GM21390 (cell line): Measurements from ENCODE around the gene HOXB2.
"Not testable (repeated sequence)": the region's sequence is repeated elsewhere in the genome, so short reads cannot be mapped to it uniquely, and the experiment has no call there.

Experiments
- ATAC-seq: cut with Tn5 transposase; IDR thresholded peaks from one replicate; pipeline ENCODE4 v1.9.1; 2021; ENCODE audit not compliant: unreplicated experiment

Gene HOXB2

GRCh38 chr17:48542114-48542656 lies 2.7 kb downstream of the HOXB2 start:
- no peak for ATAC-seq

- ATAC-seq = no peak
Measured at GRCh38 chr17:48541577-48542113, 3.3 kb downstream of the HOXB2 start.

- ATAC-seq = no peak
Measured at GRCh38 chr17:48541036-48541576, 3.8 kb downstream of the HOXB2 start.

GRCh38 chr17:48540213-48540612 lies 4.7 kb downstream of the HOXB2 start:
- ATAC-seq = no peak

- no peak for ATAC-seq
Measured at GRCh38 chr17:48539177-48539576, 5.7 kb downstream of the HOXB2 start.

GRCh38 chr17:48537316-48537715 lies 7.6 kb downstream of the HOXB2 start:
- ATAC-seq = no peak

- not testable (repeated sequence) for ATAC-seq
Measured at GRCh38 chr17:48535793-48536559, 8.9 kb downstream of the HOXB2 start.

- no peak for ATAC-seq
Measured at GRCh38 chr17:48532261-48532660, 12.6 kb downstream of the HOXB2 start.

- no peak for ATAC-seq
Measured at GRCh38 chr17:48530887-48531272, 14.0 kb downstream of the HOXB2 start, which contains the start of gene HOXB1. Gene HOXB1, minus strand, starts transcription at chr17:48531011. Its CDS starts 107 bp downstream, at chr17:48530904.

GRCh38 chr17:48530208-48530886 lies 14.6 kb downstream of the HOXB2 start:
- ATAC-seq = no peak

GRCh38 chr17:48529683-48530009 lies 15.3 kb downstream of the HOXB2 start:
- ATAC-seq = no peak

- no peak for ATAC-seq
Measured at GRCh38 chr17:48528936-48529682, 15.8 kb downstream of the HOXB2 start.

- ATAC-seq = no peak
Measured at GRCh38 chr17:48528153-48528935, 16.6 kb downstream of the HOXB2 start.

GRCh38 chr17:48527547-48527932 lies 17.4 kb downstream of the HOXB2 start:
- no peak for ATAC-seq

GRCh38 chr17:48526608-48527546 lies 18.0 kb downstream of the HOXB2 start:
- no peak for ATAC-seq

GRCh38 chr17:48523010-48523409 lies 21.9 kb downstream of the HOXB2 start:
- ATAC-seq = no peak

GRCh38 chr17:48522031-48522653 lies 22.8 kb downstream of the HOXB2 start:
- no peak for ATAC-seq

GRCh38 chr17:48520631-48521079 lies 24.3 kb downstream of the HOXB2 start:
- ATAC-seq = no peak

- ATAC-seq = no peak
Measured at GRCh38 chr17:48519427-48519826, 25.5 kb downstream of the HOXB2 start.
